CD4-positive, alpha-beta T cell treated with Interleukin-2 at 100 ng/mL for 4 hours (primary cell): ENCODE results near the gene MEGF10.
"Not testable (repeated sequence)": the region's sequence is repeated elsewhere in the genome, so short reads cannot be mapped to it uniquely, and the experiment has no call there.

ENCODE experiments used
- DNase-seq: peaks from one replicate; pipeline ENCODE4 v3.0.0-alpha.2; 2020; ENCODE audit warnings: low spot score

Gene MEGF10

GRCh38 chr5:127298036-127298429 is 7.4 kb downstream of the MEGF10 start:
- DNase-seq, result no peak

GRCh38 chr5:127298656-127299055 is 8.1 kb downstream of the MEGF10 start:
- DNase-seq, result no peak

- no peak for DNase-seq
These were observed 9.1 kb downstream of the MEGF10 start for GRCh38 chr5:127299678-127300077.

- no peak for DNase-seq
These were observed 11.9 kb downstream of the MEGF10 start for GRCh38 chr5:127302509-127302908.

GRCh38 chr5:127303404-127303803 is 12.8 kb downstream of the MEGF10 start:
- DNase-seq, result no peak

- no peak for DNase-seq
These were observed 14.9 kb downstream of the MEGF10 start for GRCh38 chr5:127305493-127305892.

GRCh38 chr5:127306036-127306435 is 15.4 kb downstream of the MEGF10 start:
- no peak for DNase-seq

- DNase-seq, result no peak
These were observed 16.1 kb downstream of the MEGF10 start for GRCh38 chr5:127306647-127307046.

GRCh38 chr5:127307868-127308267 is 17.3 kb downstream of the MEGF10 start:
- DNase-seq, result no peak

- DNase-seq, result not testable (repeated sequence)
These were observed 17.7 kb downstream of the MEGF10 start for GRCh38 chr5:127308325-127308724.

GRCh38 chr5:127308945-127309344 is 18.3 kb downstream of the MEGF10 start:
- no peak for DNase-seq

GRCh38 chr5:127311349-127311748 is 20.8 kb downstream of the MEGF10 start:
- DNase-seq, result no peak

- DNase-seq, result no peak
These were observed 21.4 kb downstream of the MEGF10 start for GRCh38 chr5:127311781-127312525.

- DNase-seq, result no peak
These were observed 22.8 kb downstream of the MEGF10 start for GRCh38 chr5:127313379-127313778.

GRCh38 chr5:127313847-127314473 is 23.4 kb downstream of the MEGF10 start:
- DNase-seq, result peak; percentile 63

- no peak for DNase-seq
These were observed 25.4 kb downstream of the MEGF10 start for GRCh38 chr5:127316011-127316410.

GRCh38 chr5:127317385-127317784 is 26.8 kb downstream of the MEGF10 start:
- DNase-seq, result not testable (repeated sequence)

- no peak for DNase-seq
These were observed 29.7 kb downstream of the MEGF10 start for GRCh38 chr5:127320032-127320965.

- no peak for DNase-seq
These were observed 30.9 kb downstream of the MEGF10 start for GRCh38 chr5:127321465-127321864.

GRCh38 chr5:127322403-127322802 is 31.8 kb downstream of the MEGF10 start:
- no peak for DNase-seq

- DNase-seq, result no peak
These were observed 34.2 kb downstream of the MEGF10 start for GRCh38 chr5:127324756-127325155.

GRCh38 chr5:127326431-127326830 is 35.8 kb downstream of the MEGF10 start:
- no peak for DNase-seq
